Activated naive CD8-positive, alpha-beta T cell treated with anti-CD3 and anti-CD28 coated beads, Interleukin-2, amount 50 U/mL, for 24 hours (primary cell): ENCODE data around the gene GPR3.
"Not testable (repeated sequence)": the region's sequence is repeated elsewhere in the genome, so short reads cannot be mapped to it uniquely, and the experiment has no call there.

Experiments used
- ATAC-seq: fragments of 150-1000 bp; cut with Tn5 transposase; one replicate; pipeline ENCODE4 v1.10.0; 2021
- DNase-seq: peaks from one replicate; pipeline ENCODE4 v3.0.0; 2021
- H3K27ac Mint-ChIP-seq: one replicate; pipeline ENCODE4 v1.8.0; 2021; ENCODE audit warnings: mild to moderate bottlenecking, mixed read lengths
- H3K27me3 Mint-ChIP-seq: one replicate; pipeline ENCODE4 v1.8.0; 2021; ENCODE audit warnings: mixed read lengths
- H3K36me3 Mint-ChIP-seq: one replicate; pipeline ENCODE4 v1.8.0; 2021; ENCODE audit warnings: low read depth, mixed read lengths
- H3K4me1 Mint-ChIP-seq: one replicate; pipeline ENCODE4 v1.8.0; 2021; ENCODE audit warnings: mixed read lengths
- H3K4me3 Mint-ChIP-seq: one replicate; pipeline ENCODE4 v1.8.0; 2021; ENCODE audit warnings: mild to moderate bottlenecking, moderate library complexity, mixed read lengths
- H3K9me3 Mint-ChIP-seq: one replicate; pipeline ENCODE4 v1.8.0; 2021; ENCODE audit warnings: mixed read lengths

Gene GPR3

DNA sequence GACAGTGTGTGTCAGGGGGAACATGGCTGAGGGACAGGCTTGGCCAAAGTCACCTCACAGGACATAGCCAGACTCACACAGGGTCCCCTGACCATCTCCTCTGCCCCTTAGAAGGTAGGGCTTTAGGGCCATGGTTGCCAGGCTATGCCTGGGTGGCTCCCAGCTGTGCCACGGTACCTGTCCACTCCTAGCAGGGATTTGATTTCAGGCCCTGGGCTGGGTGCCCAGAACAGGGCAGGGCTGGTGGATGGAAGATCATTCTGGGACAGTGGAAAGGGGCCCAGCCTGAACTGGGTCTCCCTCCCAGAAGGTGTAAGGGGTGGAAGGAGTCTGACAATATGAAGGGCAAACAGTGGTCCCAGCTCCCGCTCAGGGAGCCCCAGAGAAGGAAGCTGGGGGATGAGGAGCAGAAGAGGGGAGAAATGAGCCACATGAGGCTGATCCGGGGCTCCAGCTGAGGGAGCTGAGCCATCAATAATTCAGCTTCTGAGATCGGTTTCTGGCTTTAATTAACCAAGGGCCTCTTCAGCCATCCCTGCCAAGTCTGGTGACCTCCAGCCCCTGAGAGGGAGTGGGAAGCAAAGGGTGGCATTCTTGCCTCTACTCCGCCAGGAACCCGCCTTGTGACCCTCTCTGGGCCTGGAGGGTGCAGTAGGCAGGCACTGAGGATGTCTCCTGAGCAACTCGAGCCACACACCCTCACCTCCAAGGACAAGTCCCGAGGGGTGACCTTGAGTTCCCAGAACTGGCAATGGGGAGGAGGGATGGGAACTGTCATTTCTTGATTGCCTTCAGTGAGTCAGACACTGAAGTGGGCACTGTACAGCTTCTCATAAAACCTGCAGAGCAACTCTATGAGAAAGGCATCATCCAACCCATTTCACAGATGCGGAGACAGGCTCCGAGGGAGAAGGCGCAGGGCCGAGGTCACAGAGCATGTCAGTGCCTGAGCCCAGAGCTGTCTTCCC lies 11.4 kb upstream of the GPR3 start:
- DNase-seq (no peak), ATAC-seq (peak; percentile 11)
- H3K4me1 Mint-ChIP-seq: peaks cover 2% of the 10 kb centered on the region
- H3K4me3 Mint-ChIP-seq: no peak overlapping the region
- no peak overlapping the region for H3K27ac Mint-ChIP-seq
- no peaks in the 10 kb centered on the region for H3K27me3 Mint-ChIP-seq
- H3K36me3 Mint-ChIP-seq: no peaks in the 10 kb centered on the region
- no peaks in the 10 kb centered on the region for H3K9me3 Mint-ChIP-seq

DNA sequence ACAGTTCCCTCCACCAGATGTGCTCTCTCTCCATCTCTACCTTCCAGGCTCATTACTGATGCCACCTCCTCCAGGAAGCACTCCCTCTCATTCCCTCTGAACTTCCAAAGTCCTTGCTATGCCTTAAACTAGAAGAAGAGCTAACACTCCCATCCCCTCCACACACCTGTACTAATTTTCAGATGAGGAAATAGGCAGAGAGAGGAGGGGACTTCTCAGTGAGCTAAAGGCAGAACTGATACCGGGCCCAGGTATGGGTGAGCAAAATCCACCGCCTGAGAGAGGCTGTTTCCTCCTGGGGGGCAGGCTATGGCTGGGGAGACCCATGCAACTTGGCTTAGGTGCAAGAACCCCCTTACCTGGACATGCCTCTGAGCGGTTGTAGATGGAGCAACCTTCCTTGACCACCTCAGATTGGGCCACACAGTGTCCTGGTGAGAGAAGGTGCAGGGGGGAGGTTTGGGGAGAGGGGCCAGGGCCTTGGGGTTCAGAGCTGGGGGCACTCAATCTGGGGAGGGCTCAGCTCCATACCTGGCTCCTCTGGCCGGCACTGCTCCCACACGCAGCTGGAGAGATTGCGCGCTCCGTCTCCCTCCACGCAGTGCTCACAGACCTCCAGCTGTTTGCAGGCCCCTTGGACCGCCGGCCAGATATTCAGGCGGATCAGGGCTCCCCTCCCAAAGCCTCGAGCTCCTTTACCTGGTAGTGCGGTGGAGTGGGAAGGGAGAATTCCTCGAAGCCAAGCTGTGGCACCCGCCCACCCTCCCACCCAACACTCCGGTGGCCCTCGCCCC lies 10.3 kb upstream of the GPR3 start:
- DNase-seq (no peak), ATAC-seq (no peak)
- Mint-ChIP-seq H3K27ac (no peak overlapping the region), H3K9me3 (no peaks in the 10 kb centered on the region), H3K4me1 (peaks cover 2% of the 10 kb centered on the region), H3K4me3 (no peak overlapping the region), H3K27me3 (no peaks in the 10 kb centered on the region), H3K36me3 (no peaks in the 10 kb centered on the region)

DNA sequence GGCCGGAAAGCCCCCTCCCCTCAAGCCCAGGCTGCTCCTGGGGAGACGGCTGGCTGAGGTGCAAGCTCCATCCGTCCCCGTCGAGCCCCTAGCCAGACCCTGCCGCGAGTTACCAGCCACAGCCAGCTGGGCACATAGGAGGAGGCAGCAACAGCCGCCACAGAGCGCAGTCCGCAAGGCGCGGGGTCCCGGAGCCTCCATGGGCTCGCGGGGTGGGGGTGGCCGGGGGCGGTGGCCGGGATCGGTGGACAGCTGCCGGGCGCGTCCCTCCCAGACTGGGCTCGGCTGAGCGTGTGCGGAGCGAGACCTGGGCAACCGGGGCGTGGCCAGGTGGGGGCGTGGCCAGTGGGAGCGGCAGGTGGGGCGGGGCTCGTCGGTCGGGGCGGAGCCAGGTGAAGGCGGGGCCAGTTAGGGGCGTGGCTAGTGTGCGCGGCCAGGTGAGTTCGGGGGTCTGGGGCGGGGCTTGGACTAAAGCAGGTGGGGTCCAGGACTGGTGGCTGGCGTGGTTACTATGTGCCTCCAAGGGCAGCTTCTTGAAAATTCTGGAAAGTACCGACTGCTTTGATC lies 9.3 kb upstream of the GPR3 start, which contains the start of gene CD164L2:
Gene CD164L2, minus strand, starts transcription at position 295 of the 567 bp plus-strand sequence. Its CDS starts 94 bp downstream, at position 201.
- H3K27ac Mint-ChIP-seq: no peak within 1 kb of the TSS
- H3K27me3 Mint-ChIP-seq: no peaks in the 10 kb centered on the region
- peaks cover 2% of the 10 kb centered on the region for H3K4me1 Mint-ChIP-seq
- no peak for ATAC-seq
- H3K4me3 Mint-ChIP-seq: no peak within 1 kb of the TSS
- no peaks in the 10 kb centered on the region for H3K9me3 Mint-ChIP-seq
- DNase-seq: peak; percentile 64
- H3K36me3 Mint-ChIP-seq: no peaks in the 10 kb centered on the region

DNA sequence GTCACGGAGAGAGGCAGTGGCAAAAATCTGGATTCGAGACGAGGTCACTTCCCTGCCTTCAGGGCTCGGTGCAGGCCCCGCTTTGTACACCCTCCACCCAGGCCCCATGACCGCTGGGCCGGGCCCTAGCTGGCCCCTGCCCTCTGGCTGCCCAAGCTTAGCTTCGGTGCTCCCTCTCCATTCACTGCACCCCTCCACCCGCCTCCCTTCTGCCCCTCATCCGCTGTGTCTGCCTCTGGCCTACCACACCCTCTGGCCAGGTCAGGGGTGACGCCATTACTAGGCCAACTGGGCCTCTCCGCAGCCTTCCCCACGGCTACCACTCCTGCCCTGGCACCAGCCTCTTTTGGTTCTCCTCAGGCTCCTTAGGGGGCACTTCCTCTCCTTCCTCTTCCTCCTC lies 8.8 kb upstream of the GPR3 start:
- no peak for ATAC-seq
- H3K4me3 Mint-ChIP-seq: no peak overlapping the region
- no peaks in the 10 kb centered on the region for H3K27me3 Mint-ChIP-seq
- no peak for DNase-seq
- no peaks in the 10 kb centered on the region for H3K36me3 Mint-ChIP-seq
- no peak overlapping the region for H3K27ac Mint-ChIP-seq
- H3K9me3 Mint-ChIP-seq: no peaks in the 10 kb centered on the region
- peaks cover 2% of the 10 kb centered on the region for H3K4me1 Mint-ChIP-seq

DNA sequence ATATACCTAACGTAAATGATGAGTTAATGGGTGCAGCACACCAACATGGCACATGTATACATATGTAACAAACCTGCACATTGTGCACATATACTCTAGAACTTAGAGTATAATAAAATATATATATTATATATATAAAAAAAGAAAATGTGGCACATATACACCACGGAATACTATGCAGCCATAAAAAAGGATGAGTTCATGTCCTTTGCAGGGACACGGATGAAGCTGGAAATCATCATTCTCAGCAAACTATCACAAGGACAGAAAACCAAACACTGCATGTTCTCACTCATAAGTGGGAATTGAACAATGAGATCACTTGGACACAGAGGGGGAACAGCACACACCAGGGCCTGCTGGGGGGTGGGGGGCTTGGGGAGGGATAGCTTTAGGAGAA lies 7.6 kb upstream of the GPR3 start:
- not testable (repeated sequence) for H3K27me3 Mint-ChIP-seq, H3K4me3 Mint-ChIP-seq, H3K4me1 Mint-ChIP-seq, H3K27ac Mint-ChIP-seq, H3K9me3 Mint-ChIP-seq, DNase-seq, H3K36me3 Mint-ChIP-seq, ATAC-seq

DNA sequence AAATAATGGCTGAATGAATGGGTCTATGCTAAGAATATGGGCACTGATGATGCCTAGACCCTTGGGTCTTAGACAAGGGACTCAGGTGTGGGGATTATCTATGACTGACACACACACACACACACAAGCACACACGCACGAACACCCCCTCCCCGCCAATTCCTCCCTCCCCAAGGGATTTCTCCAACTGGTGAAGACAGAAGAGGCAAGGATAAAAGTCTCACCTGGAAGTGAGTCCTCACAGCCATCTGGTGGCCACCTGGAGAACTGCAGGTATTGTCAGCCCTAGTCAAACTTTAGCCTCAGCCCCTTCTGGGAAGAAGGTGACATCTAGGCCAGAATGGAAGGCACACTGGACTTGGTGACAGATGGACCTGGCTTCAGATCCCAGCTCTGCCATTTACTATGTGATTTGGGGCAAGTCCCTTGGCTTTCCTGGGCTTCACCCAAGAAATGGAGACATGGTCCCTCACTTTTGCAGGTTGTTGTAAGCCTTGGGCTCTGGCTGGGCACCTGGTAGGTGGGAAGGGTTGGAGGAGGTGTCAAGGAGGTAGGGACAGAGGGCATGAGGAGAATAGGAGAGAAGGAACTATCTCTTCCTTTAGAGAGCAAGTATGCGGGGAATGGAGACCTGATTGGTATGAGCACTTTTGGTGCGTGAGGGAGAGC lies 4.0 kb upstream of the GPR3 start:
- Mint-ChIP-seq H3K4me3 (no peak overlapping the region), H3K4me1 (peaks cover 9% of the 10 kb centered on the region), H3K27ac (peak overlapping the region; percentile 52), H3K36me3 (no peaks in the 10 kb centered on the region), H3K27me3 (no peaks in the 10 kb centered on the region), H3K9me3 (no peaks in the 10 kb centered on the region)
- no peak for ATAC-seq
- peak; percentile 81 for DNase-seq

DNA sequence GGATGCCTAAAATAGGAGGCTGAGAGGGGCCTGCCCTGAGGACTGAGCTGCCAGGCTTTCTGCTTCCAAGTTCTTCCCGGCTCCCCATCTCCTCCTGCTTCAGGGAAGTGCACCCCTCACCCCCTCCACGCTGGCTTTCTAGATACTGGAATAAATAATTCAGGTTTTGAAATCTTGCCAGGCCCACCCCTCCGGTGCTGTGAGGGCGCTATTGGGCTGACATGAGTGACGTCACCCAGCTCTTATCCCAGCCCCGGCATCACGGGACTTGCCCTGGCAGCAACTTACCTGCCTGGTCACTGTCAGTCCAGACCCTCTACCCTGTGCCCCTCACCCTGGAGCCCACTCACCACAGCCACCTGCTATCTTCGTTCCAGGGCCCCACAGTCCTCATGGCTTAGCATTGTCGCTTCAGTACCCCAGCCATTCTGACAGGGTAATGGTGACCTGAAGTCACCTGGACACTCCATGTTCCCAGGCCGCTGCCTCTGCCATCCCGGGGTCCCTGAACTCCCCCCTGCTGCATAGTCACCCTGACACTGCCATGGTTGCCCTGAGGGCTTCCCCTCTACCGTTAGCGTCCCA lies 819 bp upstream of the GPR3 start:
- Mint-ChIP-seq H3K27ac (peak overlapping the region; percentile 88), H3K27me3 (no peaks in the 10 kb centered on the region), H3K4me1 (peaks cover 11% of the 10 kb centered on the region), H3K4me3 (peak overlapping the region; percentile 81), H3K36me3 (no peaks in the 10 kb centered on the region), H3K9me3 (no peaks in the 10 kb centered on the region)
- ATAC-seq (no peak), DNase-seq (peak; percentile 33)

DNA sequence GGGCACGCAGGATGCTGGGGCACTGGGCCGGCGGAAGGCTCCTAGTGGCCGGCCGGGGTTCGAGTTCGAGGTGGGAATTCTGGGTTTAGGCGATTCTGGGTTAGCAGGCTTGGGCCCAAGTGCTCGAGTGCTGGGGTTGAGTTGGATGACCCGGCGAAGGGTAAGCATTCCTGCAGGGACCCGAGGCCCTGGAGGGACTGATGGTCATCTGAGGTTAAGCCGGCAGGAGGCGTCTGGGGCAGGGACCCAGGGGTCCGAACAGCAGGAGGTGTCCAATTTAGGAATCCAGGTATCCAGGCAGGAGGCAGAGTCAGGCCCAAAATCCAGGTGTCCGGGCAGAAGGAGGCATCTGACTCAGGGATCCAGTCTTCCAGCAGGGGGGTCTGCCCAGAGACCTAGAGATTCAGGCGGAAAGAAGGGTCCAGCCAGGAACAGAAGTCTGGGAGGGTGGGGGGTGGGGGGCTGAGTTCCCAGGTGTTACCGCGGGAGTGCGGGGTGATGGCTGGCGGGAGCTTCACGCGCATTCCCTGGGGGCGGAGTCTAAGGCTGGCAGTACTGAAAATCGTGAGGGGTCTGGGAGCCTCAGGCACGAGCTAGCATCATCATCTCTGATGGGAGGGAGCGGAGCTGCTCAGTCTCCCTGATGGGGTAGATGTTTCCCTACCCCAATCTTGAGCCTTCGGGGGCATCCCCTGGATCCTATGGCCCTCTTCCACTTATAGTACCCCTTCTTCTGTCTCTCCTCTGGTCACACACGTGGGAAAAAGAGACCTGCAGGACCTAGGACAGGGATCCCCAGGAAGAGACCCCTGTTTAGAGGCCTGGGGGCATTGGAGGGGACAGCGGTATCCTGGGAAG lies 585 bp downstream of the GPR3 start:
- no peaks in the 10 kb centered on the region for H3K27me3 Mint-ChIP-seq
- H3K4me1 Mint-ChIP-seq: peaks cover 11% of the 10 kb centered on the region
- peak overlapping the region; percentile 81 for H3K4me3 Mint-ChIP-seq
- H3K36me3 Mint-ChIP-seq: no peaks in the 10 kb centered on the region
- H3K9me3 Mint-ChIP-seq: no peaks in the 10 kb centered on the region
- DNase-seq (peak; percentile 25), ATAC-seq (no peak)
- peak overlapping the region; percentile 70 for H3K27ac Mint-ChIP-seq

DNA sequence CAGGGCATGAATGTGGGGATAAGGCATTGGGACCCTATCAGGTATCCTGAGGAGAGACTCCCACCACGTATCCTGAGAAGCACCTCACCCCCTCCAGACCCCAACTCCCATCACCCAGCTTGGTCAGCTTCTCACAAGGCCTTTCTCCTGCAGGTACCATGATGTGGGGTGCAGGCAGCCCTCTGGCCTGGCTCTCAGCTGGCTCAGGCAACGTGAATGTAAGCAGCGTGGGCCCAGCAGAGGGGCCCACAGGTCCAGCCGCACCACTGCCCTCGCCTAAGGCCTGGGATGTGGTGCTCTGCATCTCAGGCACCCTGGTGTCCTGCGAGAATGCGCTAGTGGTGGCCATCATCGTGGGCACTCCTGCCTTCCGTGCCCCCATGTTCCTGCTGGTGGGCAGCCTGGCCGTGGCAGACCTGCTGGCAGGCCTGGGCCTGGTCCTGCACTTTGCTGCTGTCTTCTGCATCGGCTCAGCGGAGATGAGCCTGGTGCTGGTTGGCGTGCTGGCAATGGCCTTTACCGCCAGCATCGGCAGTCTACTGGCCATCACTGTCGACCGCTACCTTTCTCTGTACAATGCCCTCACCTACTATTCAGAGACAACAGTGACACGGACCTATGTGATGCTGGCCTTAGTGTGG lies 1.3 kb downstream of the GPR3 start:
- no peak overlapping the region for H3K27ac Mint-ChIP-seq
- no peaks in the 10 kb centered on the region for H3K36me3 Mint-ChIP-seq
- H3K4me1 Mint-ChIP-seq: peaks cover 11% of the 10 kb centered on the region
- peak overlapping the region; percentile 81 for H3K4me3 Mint-ChIP-seq
- DNase-seq: no peak
- no peaks in the 10 kb centered on the region for H3K9me3 Mint-ChIP-seq
- ATAC-seq: no peak
- no peaks in the 10 kb centered on the region for H3K27me3 Mint-ChIP-seq

DNA sequence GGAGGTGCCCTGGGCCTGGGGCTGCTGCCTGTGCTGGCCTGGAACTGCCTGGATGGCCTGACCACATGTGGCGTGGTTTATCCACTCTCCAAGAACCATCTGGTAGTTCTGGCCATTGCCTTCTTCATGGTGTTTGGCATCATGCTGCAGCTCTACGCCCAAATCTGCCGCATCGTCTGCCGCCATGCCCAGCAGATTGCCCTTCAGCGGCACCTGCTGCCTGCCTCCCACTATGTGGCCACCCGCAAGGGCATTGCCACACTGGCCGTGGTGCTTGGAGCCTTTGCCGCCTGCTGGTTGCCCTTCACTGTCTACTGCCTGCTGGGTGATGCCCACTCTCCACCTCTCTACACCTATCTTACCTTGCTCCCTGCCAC lies 1.8 kb downstream of the GPR3 start:
- Mint-ChIP-seq H3K27ac (no peak overlapping the region), H3K4me1 (peaks cover 11% of the 10 kb centered on the region), H3K36me3 (no peaks in the 10 kb centered on the region), H3K27me3 (no peaks in the 10 kb centered on the region), H3K9me3 (no peaks in the 10 kb centered on the region), H3K4me3 (peak overlapping the region; percentile 39)
- no peak for DNase-seq
- no peak for ATAC-seq

DNA sequence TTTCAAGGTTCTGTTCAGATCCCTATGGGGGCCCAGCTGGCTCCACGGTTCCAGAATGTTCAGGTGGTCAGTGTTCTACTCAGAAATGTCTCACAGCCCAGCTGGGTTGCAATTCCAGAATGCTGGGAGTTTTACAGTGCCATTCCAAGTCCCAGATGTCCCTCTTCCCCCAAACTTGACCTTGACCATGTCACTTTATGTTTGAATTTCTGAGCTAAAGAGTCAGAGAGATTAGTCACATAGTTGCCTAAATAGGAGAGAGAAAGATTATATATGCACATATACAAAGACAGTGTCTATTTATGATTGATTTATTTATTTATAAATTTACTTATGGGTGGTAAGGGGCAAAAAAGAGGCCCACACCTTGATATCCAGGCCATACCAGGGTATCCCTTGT lies 2.5 kb downstream of the GPR3 start:
- H3K27ac Mint-ChIP-seq: no peak overlapping the region
- no peaks in the 10 kb centered on the region for H3K9me3 Mint-ChIP-seq
- H3K4me1 Mint-ChIP-seq: peaks cover 11% of the 10 kb centered on the region
- no peak for DNase-seq
- H3K36me3 Mint-ChIP-seq: no peaks in the 10 kb centered on the region
- ATAC-seq: no peak
- no peak overlapping the region for H3K4me3 Mint-ChIP-seq
- H3K27me3 Mint-ChIP-seq: no peaks in the 10 kb centered on the region

DNA sequence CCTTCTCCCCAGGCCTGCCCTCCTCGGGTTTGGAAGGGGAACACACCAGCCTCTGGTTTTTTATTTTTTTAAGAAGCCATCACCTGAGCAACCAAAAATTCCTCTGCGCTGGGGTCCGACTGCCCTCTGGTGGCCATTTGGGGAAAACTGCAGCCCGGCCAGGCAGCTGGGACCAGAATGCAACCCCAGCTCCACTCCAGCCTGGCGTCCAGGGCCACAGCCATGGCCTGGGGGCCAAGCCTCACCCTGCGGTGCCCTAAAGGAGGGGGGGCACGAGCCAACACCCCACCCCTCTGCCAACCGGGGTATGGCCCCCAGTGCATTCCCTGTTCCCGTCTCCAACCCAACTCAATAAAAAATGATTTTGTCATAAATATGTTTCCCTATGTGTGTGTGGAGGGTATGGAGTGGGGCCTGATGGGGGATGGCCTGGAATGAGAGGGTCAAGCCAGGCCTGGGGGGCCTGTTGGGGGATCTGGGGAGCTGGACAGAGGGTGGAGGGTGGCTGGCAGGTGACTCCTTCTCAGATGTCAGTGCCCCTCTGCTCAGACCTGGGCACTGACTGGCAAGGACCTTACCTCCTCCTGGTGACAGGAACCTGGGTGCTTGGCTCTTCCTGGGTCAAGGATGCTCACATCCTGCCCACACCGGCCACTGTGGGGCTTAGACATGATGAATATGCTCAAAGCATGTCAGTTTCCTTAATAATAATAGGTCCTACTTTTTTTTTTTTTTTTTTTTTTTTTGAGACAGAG lies 3.2 kb downstream of the GPR3 start:
- H3K9me3 Mint-ChIP-seq: no peaks in the 10 kb centered on the region
- ATAC-seq (no peak), DNase-seq (peak; percentile 81)
- H3K4me1 Mint-ChIP-seq: peaks cover 11% of the 10 kb centered on the region
- no peak overlapping the region for H3K27ac Mint-ChIP-seq
- no peaks in the 10 kb centered on the region for H3K27me3 Mint-ChIP-seq
- no peak overlapping the region for H3K4me3 Mint-ChIP-seq
- no peaks in the 10 kb centered on the region for H3K36me3 Mint-ChIP-seq
